Upper lobe of right lung (tissue), 1 donor: ENCODE results near the gene MYL11. TPM values are rescaled to one million over a fixed set of nuclear protein-coding genes. Genes with fewer than 3 reads are reported as not detected.
A peak's percentile ranks its signal among the peaks of the same experiment; 100 is the strongest.

Experiments used
- ATAC-seq: fragments of 200-7000 bp; cut with Tn5 transposase; one replicate; pipeline ENCODE4 v1.9.1; 2020; ENCODE audit warnings: mild to moderate bottlenecking, moderate library complexity
- DNase-seq: peaks from one replicate; pipeline ENCODE4 v3.0.0-alpha.2; 2020
- H3K27ac ChIP-seq: fragments of 200-600 bp; one replicate; pipeline ENCODE4 v1.8.0; 2022
- H3K27me3 ChIP-seq: fragments of 200-600 bp; one replicate; pipeline ENCODE4 v1.8.0; 2022; ENCODE audit warnings: mild to moderate bottlenecking
- H3K36me3 ChIP-seq: fragments of 200-600 bp; one replicate; pipeline ENCODE4 v1.8.0; 2022
- H3K4me1 ChIP-seq: fragments of 200-600 bp; one replicate; pipeline ENCODE4 v1.8.0; 2022
- H3K4me3 ChIP-seq: fragments of 200-600 bp; one replicate; pipeline ENCODE4 v1.8.0; 2022; ENCODE audit warnings: mild to moderate bottlenecking
- H3K9me3 ChIP-seq: fragments of 200-600 bp; one replicate; pipeline ENCODE4 v1.8.0; 2022
- CTCF ChIP-seq: fragments of 200-600 bp; IDR thresholded peaks from one replicate; pipeline ENCODE4 v1.8.0; 2022; ENCODE audit warnings: antibody characterized with exemption
- intact Hi-C: fragments of 100-400 bp; cut with DNase I; formaldehyde crosslinking; loops from one replicate; pipeline ENCODE4 v1.11.0; 2022
- total RNA-seq: library from RNA; stranded (reverse); fragmentation: NEBNext Ultra II Directional; extraction: Animal tissue kit (Norgen Biotek cat#: 25700); gene quantifications from one replicate; pipeline ENCODE4 v1.2.1, GENCODE V29; 2021
- donor health status: DM: no; HTN: yes; CAD: no; lungs with severe emphysema.

The MYL11 gene
- total RNA-seq, 1 donor from 2014 or later = not detected

- Histone ChIP-seq H3K4me1 (peaks cover 35% of the 10 kb centered on the region), H3K27ac (peak overlapping the region; percentile 97), H3K36me3 (peaks cover 65% of the 10 kb centered on the region), H3K9me3 (no peaks in the 10 kb centered on the region), H3K27me3 (no peaks in the 10 kb centered on the region), H3K4me3 (peak overlapping the region; percentile 93)
- no peak for TF ChIP-seq CTCF
- DNase-seq (no peak), ATAC-seq (peak; percentile 30)
- intact Hi-C loops = no loop called here
These were observed 20.0 kb upstream of the MYL11 start for GRCh38 chr16:30354423-30355143.

GRCh38 chr16:30355144-30355953, 19.3 kb upstream of the MYL11 start, which contains the start of gene CD2BP2:
TSS of gene CD2BP2 (minus strand) at chr16:30355308. CDS start at chr16:30354681, 627 bp downstream.
- Histone ChIP-seq H3K4me1 (peaks cover 35% of the 10 kb centered on the region), H3K9me3 (no peaks in the 10 kb centered on the region), H3K36me3 (peaks cover 68% of the 10 kb centered on the region), H3K27me3 (no peaks in the 10 kb centered on the region), H3K4me3 (peak within 1 kb of the TSS; percentile 93), H3K27ac (peak within 1 kb of the TSS; percentile 97)
- DNase-seq = peak; percentile 97
- ATAC-seq = peak; percentile 90
- TF ChIP-seq CTCF = no peak
- intact Hi-C loops = no loop called here

GRCh38 chr16:30355954-30356308, 18.7 kb upstream of the MYL11 start:
- no peaks in the 10 kb centered on the region for H3K9me3 ChIP-seq
- intact Hi-C loops = no loop called here

GRCh38 chr16:30356401-30357084, 18.1 kb upstream of the MYL11 start:
- H3K4me3 ChIP-seq = peak overlapping the region; percentile 93
- intact Hi-C loops = no loop called here
- H3K36me3 ChIP-seq = peaks cover 65% of the 10 kb centered on the region
- no peak for TF ChIP-seq CTCF
- no peaks in the 10 kb centered on the region for H3K9me3 ChIP-seq
- peak overlapping the region; percentile 97 for H3K27ac ChIP-seq
- H3K4me1 ChIP-seq = peaks cover 35% of the 10 kb centered on the region
- ATAC-seq (no peak), DNase-seq (no peak)
- H3K27me3 ChIP-seq = no peaks in the 10 kb centered on the region

More at GRCh38 chr16:30355954-30356308, 18.7 kb upstream of the MYL11 start:
- Histone ChIP-seq H3K36me3 (peaks cover 68% of the 10 kb centered on the region), H3K4me3 (peak overlapping the region; percentile 93), H3K4me1 (peaks cover 35% of the 10 kb centered on the region), H3K27ac (peak overlapping the region; percentile 97), H3K27me3 (no peaks in the 10 kb centered on the region)
- ATAC-seq = no peak
- no peak for TF ChIP-seq CTCF
- DNase-seq = no peak

GRCh38 chr16:30357085-30357714, 17.4 kb upstream of the MYL11 start:
- Histone ChIP-seq H3K36me3 (peaks cover 62% of the 10 kb centered on the region), H3K27ac (no peak overlapping the region), H3K27me3 (no peaks in the 10 kb centered on the region), H3K4me1 (peaks cover 29% of the 10 kb centered on the region), H3K9me3 (no peaks in the 10 kb centered on the region), H3K4me3 (no peak overlapping the region)
- intact Hi-C loops = no loop called here
- ATAC-seq (no peak), DNase-seq (no peak)
- no peak for TF ChIP-seq CTCF
